ENCODE measurements around the gene PTCHD4.

DNA sequence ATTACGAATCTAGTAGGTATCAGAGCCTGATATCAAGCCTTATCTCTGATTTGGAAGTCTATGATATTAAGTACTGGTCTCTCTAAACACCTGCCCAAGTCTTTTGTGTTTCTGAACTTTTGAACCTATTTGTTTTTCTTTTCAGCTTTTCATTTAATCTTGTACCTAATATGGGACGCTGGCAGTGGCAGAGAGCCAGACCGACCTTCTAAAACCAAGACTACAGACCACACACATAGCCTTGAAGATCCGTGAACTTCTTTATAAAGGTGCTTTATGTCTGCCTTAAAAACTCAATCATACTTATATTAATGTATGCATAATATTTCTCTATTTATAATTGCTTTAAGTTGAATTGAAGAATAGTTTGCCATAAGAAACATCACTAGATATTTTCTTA lies 12.6 kb upstream of the PTCHD4 start:
- no peak for TF ChIP-seq CTCF (IDR thresholded peaks at IDR 0.05; ENCODE audit: low read depth, low read length, poor library complexity, severe bottlenecking)
- no peak for TF ChIP-seq EZH2phosphoT487 (IDR thresholded peaks at IDR 0.05; ENCODE audit: borderline replicate concordance, low read length)

All from DOHH2 (cell line).